Measurements from ENCODE around the gene SMIM12. TPM values are rescaled to one million over a fixed set of nuclear protein-coding genes. Genes with fewer than 3 reads are reported as not detected.

Gene SMIM12
- polyA plus RNA-seq, 1 donor from 2014 or later, result 42.6 TPM

DNA sequence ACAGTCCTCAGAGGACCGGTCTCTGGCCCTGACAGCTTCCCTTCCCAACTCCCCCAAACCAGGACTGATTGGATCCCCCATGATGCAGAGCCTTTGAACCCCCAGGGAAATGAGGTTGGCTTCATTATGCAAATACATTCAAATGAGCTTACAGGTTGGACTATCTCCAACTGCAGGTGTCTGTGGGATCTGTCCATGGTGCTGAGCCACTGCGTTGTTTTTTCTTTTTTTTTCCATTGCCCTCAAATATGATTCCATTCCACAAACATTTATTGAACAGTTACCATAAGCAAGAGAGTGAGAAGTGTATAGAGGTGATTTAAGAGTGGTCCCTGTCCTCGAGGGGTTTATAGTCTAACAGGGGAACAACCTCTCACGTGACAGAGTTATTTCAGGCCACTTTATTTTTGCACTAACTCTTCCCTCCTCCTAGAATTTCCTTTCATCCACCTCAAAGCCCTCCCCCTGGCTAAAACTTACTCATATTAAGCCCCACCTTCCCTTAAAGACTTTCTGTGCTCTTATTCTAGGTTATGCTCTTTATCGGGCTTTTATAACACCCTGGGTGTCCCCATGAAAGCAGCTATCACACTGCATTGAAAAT lies 48.0 kb upstream of the SMIM12 start:
- Histone ChIP-seq H3K27me3 (ENCODE audit: insufficient read depth, low read depth, low read length) (no peaks in the 10 kb centered on the region), H4K20me1 (ENCODE audit: insufficient read depth) (no peaks in the 10 kb centered on the region), H3K9me2 (ENCODE audit: insufficient read depth, low read length) (no peaks in the 10 kb centered on the region), H3K36me3 (ENCODE audit: insufficient read depth, low read length) (no peaks in the 10 kb centered on the region), H3K4me2 (ENCODE audit: low read length) (no peak overlapping the region), H3K4me3 (ENCODE audit: low read length) (no peak overlapping the region), H3K9ac (ENCODE audit: low read length) (no peak overlapping the region), H2AFZ (ENCODE audit: low read depth, low read length) (no peak overlapping the region), H3K9me3 (ENCODE audit: low read length) (no peaks in the 10 kb centered on the region), H3F3A (ENCODE audit: insufficient read depth, low read length, poor library complexity, severe bottlenecking) (no peaks in the 10 kb centered on the region), H3K27ac (ENCODE audit: low read length) (no peak overlapping the region), H3K79me2 (replicated peaks; ENCODE audit: insufficient read depth, low read length) (no peaks in the 10 kb centered on the region)
- TF ChIP-seq, protein P1, sequence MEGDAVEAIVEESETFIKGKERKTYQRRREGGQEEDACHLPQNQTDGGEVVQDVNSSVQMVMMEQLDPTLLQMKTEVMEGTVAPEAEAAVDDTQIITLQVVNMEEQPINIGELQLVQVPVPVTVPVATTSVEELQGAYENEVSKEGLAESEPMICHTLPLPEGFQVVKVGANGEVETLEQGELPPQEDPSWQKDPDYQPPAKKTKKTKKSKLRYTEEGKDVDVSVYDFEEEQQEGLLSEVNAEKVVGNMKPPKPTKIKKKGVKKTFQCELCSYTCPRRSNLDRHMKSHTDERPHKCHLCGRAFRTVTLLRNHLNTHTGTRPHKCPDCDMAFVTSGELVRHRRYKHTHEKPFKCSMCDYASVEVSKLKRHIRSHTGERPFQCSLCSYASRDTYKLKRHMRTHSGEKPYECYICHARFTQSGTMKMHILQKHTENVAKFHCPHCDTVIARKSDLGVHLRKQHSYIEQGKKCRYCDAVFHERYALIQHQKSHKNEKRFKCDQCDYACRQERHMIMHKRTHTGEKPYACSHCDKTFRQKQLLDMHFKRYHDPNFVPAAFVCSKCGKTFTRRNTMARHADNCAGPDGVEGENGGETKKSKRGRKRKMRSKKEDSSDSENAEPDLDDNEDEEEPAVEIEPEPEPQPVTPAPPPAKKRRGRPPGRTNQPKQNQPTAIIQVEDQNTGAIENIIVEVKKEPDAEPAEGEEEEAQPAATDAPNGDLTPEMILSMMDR (IDR thresholded peaks at IDR 0.05; ENCODE audit: poor library complexity, severe bottlenecking), result no peak
- no peak for TF ChIP-seq EP300 (conservative IDR thresholded peaks at IDR 0.05; ENCODE audit: poor library complexity, severe bottlenecking)
- no peak for TF ChIP-seq EZH2 (IDR thresholded peaks at IDR 0.05; ENCODE audit: borderline replicate concordance, insufficient read depth, low read length, poor library complexity, severe bottlenecking)
- TF ChIP-seq RAD21 (conservative IDR thresholded peaks at IDR 0.05), result no peak
- TF ChIP-seq TAF1 (IDR thresholded peaks at IDR 0.05; ENCODE audit: low read depth), result no peak
- no peak for TF ChIP-seq POLR2AphosphoS5 (IDR thresholded peaks at IDR 0.05)
- TF ChIP-seq SMC3 (conservative IDR thresholded peaks at IDR 0.05; ENCODE audit: poor library complexity), result no peak
- TF ChIP-seq MXI1 (conservative IDR thresholded peaks at IDR 0.05; ENCODE audit: poor library complexity, severe bottlenecking), result no peak
- TF ChIP-seq, protein P2, sequence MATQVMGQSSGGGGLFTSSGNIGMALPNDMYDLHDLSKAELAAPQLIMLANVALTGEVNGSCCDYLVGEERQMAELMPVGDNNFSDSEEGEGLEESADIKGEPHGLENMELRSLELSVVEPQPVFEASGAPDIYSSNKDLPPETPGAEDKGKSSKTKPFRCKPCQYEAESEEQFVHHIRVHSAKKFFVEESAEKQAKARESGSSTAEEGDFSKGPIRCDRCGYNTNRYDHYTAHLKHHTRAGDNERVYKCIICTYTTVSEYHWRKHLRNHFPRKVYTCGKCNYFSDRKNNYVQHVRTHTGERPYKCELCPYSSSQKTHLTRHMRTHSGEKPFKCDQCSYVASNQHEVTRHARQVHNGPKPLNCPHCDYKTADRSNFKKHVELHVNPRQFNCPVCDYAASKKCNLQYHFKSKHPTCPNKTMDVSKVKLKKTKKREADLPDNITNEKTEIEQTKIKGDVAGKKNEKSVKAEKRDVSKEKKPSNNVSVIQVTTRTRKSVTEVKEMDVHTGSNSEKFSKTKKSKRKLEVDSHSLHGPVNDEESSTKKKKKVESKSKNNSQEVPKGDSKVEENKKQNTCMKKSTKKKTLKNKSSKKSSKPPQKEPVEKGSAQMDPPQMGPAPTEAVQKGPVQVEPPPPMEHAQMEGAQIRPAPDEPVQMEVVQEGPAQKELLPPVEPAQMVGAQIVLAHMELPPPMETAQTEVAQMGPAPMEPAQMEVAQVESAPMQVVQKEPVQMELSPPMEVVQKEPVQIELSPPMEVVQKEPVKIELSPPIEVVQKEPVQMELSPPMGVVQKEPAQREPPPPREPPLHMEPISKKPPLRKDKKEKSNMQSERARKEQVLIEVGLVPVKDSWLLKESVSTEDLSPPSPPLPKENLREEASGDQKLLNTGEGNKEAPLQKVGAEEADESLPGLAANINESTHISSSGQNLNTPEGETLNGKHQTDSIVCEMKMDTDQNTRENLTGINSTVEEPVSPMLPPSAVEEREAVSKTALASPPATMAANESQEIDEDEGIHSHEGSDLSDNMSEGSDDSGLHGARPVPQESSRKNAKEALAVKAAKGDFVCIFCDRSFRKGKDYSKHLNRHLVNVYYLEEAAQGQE (IDR thresholded peaks at IDR 0.05; ENCODE audit: borderline replicate concordance), result no peak

DNA sequence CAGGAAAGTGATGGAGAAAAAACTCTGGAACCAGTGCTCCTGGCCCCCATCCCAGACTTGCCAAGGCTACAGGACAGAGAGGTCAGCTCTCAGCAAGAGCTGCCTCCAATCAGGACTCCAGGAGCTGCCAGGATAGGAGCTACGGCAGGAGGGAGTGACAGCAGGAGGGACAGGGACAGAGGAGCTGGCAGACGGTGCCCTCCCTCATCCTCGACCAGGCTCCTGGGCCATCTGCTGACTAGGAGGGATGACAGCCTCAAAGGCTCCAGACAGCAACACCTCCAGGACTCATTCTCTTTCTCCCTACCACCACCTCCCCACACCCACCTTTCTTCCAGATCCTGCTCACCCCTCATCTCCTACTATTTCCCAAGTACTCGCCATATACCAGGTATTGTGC lies 47.2 kb upstream of the SMIM12 start:
- no peak overlapping the region for H2AFZ ChIP-seq (ENCODE audit: low read depth, low read length)

More for the DNA sequence above, 47.2 kb upstream of the SMIM12 start:
- Histone ChIP-seq H3K9me3 (ENCODE audit: low read length) (no peaks in the 10 kb centered on the region), H3K9me2 (ENCODE audit: insufficient read depth, low read length) (no peaks in the 10 kb centered on the region), H3K79me2 (replicated peaks; ENCODE audit: insufficient read depth, low read length) (no peaks in the 10 kb centered on the region), H3K9ac (ENCODE audit: low read length) (no peak overlapping the region), H3K27me3 (ENCODE audit: insufficient read depth, low read depth, low read length) (no peaks in the 10 kb centered on the region), H3K27ac (ENCODE audit: low read length) (no peak overlapping the region), H3K36me3 (ENCODE audit: insufficient read depth, low read length) (no peaks in the 10 kb centered on the region), H3K4me2 (ENCODE audit: low read length) (no peak overlapping the region), H3K4me3 (ENCODE audit: low read length) (no peak overlapping the region), H3F3A (ENCODE audit: insufficient read depth, low read length, poor library complexity, severe bottlenecking) (no peaks in the 10 kb centered on the region), H4K20me1 (ENCODE audit: insufficient read depth) (no peaks in the 10 kb centered on the region)
- TF ChIP-seq, protein P1 (IDR thresholded peaks at IDR 0.05; ENCODE audit: poor library complexity, severe bottlenecking), result no peak
- TF ChIP-seq RAD21 (conservative IDR thresholded peaks at IDR 0.05), result no peak
- no peak for TF ChIP-seq POLR2AphosphoS5 (IDR thresholded peaks at IDR 0.05)
- no peak for TF ChIP-seq TAF1 (IDR thresholded peaks at IDR 0.05; ENCODE audit: low read depth)
- no peak for TF ChIP-seq MXI1 (conservative IDR thresholded peaks at IDR 0.05; ENCODE audit: poor library complexity, severe bottlenecking)
- TF ChIP-seq EP300 (conservative IDR thresholded peaks at IDR 0.05; ENCODE audit: poor library complexity, severe bottlenecking), result no peak
- no peak for TF ChIP-seq SMC3 (conservative IDR thresholded peaks at IDR 0.05; ENCODE audit: poor library complexity)
- no peak for TF ChIP-seq EZH2 (IDR thresholded peaks at IDR 0.05; ENCODE audit: borderline replicate concordance, insufficient read depth, low read length, poor library complexity, severe bottlenecking)
- TF ChIP-seq, protein P2 (IDR thresholded peaks at IDR 0.05; ENCODE audit: borderline replicate concordance), result no peak

Data from neural cell (in vitro differentiated cells).